Activated naive CD4-positive, alpha-beta T cell (primary cell): ENCODE results near the gene DIPK1B.
"Not testable (repeated sequence)": the region's sequence is repeated elsewhere in the genome, so short reads cannot be mapped to it uniquely, and the experiment has no call there.

Experiments
- DNase-seq, 4 experiments: peaks; one replicate each; lab custom pipeline; 2025; lab: John Stamatoyannopoulos, UW

The DIPK1B gene

GRCh38 chr9:136698635-136699246 lies 13.6 kb upstream of the DIPK1B start:
- DNase-seq = no peak

DNA sequence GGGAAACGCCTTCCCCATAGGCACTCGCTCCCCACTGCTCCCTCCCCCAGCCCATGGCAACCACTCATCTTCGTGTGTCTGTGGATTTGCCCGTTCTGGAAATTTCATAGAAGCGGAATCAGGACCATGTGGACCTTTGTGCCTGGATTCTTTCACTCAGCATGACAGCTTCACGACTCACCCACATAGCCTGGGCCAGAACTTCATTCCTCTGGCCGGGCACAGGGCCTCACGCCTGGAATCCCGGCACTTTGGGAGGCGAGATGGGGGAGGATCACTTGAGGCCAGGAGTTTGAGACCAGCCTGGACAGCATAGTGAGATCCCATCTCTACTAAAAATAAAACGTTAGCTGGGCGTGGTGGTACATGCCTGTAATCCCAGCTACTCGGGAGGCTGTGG lies 12.1 kb upstream of the DIPK1B start:
- DNase-seq = no peak

GRCh38 chr9:136700959-136701667 lies 11.3 kb upstream of the DIPK1B start:
- DNase-seq = peak; percentile 22 to 34 (median 28)

DNA sequence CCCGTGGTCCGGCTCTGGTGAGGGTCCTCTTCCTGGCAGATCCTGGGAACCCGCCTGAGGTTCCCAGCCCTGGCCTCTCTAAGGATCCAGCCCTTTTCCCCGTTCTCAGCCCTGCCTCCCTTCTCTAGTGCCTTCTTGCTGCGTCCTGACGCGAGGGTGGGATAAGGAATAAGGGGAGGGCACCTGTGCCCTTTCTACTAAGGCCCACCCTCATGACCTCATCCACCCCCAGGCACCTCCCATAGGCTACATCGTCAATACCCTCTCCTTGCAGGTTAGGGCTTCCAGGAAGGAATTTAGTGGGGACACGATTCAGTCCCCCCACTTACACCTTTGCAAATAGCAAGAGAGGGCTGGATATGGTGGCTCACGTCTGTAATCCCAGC lies 10.7 kb upstream of the DIPK1B start:
- no peak for DNase-seq

- no peak for DNase-seq
Observed at GRCh38 chr9:136703276-136703860, 9.0 kb upstream of the DIPK1B start.

- DNase-seq = not testable (repeated sequence)
Observed at GRCh38 chr9:136704741-136705140, 7.6 kb upstream of the DIPK1B start.

DNA sequence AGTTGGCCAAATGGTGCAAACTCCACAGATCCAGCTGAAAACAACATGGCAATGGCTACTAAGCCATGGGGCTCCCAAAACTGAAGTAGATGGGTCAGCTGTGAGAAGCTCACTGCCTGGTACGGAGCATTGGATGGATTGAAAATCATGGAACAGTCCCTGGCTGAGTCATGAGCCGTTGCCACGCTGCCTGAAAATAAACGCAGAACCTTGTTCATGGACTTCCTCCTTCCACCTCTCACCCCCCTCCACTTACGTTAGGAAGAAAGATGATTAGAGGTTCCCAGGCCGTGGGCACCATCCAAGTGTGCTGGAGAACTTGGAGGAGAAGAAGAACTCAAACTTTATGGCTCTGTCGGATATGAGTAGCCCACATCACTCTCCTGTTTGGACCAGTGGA lies 6.8 kb upstream of the DIPK1B start:
- no peak for DNase-seq

GRCh38 chr9:136707011-136707410 lies 5.4 kb upstream of the DIPK1B start:
- no peak for DNase-seq

- DNase-seq = no peak
Observed at GRCh38 chr9:136707849-136708517, 4.4 kb upstream of the DIPK1B start.

DNA sequence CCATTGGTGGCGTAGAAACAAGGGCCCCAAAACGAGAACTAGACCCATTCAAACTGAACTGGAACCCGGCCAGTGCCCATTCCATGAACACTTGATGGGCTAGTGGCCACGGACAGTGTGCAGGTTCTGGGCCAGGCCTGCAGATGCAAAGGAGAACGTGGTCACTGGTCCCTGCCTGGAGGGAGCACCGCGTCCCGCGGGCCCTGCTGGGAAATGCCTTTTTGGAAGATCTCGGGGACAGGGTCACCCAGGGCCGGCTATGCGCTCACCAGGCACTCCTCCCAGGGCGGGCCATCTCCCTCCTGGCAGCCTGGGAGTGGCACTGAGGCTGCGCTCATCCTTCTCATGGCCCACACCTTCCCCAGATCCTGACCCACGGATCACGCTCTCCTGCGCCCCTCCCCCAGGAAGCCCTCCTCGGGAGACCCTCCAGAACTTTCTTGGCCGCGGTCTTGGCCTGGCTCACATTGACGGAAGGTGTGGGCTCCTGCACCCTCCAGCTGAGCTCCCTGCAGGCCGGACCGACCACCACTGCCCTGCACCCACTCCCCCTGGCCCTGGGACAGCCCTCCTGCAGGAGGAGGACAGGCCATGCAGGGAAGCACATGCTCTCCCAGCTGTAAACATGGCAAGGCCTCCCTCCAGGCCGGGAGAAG lies 2.8 kb upstream of the DIPK1B start:
- DNase-seq = no peak

DNA sequence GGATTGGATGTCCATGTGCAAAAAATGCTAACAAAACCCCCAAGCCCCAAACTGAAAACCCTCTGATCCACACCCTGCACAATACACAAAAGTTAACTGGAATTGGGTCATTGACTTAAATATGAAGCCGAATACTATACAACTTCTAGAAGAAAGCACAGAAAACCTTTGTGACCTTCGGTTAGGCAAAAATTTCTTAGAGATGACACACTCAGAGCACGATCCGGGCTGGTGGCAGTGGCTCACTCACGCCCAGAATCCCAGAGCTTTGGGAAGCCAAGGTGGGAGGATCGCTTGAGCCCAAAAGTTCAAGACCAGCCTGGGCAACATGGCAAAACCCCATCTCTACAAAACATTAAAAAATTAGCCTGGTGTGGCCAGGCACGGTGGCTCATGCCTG lies 1.8 kb upstream of the DIPK1B start:
- DNase-seq = no peak

GRCh38 chr9:136711219-136711648 lies 1.1 kb upstream of the DIPK1B start:
- not testable (repeated sequence) for DNase-seq

DNA sequence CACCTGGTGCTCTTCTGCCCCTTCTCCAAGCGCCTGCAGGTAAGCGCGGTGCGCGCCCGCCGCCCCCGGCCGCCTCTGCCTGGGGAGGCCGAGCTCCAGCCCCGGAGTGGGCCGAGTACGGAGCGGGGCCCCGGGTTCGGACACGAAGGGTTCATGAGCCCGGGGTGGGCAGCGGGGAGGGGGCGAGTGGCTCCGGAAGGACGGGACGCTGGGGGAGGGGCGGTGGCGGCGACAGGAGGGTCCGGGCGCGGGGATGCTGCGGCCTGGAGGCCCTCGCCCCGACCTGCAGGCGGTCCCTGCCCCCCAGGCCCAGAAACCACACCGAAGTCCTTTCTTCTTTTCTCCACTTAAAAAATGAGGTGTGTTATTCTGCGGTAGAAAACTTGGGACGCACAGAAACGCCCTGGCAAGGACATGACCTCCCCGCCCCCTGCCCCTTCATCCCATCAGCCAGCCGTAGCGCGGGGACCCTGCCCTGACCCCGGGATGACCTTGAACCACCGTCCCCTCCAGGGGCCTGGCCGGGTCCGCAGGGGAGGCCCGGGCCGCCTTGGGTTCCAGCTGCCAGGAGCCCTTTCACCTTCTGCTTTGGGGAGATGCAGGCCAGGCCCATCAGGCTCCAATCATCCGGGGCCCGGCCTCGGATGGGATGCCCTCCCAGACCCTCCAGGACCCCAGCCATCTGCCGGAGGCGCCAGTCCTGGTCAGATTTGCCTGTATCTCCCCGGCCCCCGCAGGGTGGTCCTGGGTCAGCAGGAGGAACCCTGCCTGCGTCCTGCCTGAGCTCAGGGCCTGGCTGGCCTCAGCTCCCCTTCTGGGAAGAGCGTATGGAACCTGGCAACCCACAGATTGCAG lies 545 bp downstream of the DIPK1B start:
- no peak for DNase-seq

GRCh38 chr9:136713550-136713949 lies 1.2 kb downstream of the DIPK1B start:
- DNase-seq = no peak

DNA sequence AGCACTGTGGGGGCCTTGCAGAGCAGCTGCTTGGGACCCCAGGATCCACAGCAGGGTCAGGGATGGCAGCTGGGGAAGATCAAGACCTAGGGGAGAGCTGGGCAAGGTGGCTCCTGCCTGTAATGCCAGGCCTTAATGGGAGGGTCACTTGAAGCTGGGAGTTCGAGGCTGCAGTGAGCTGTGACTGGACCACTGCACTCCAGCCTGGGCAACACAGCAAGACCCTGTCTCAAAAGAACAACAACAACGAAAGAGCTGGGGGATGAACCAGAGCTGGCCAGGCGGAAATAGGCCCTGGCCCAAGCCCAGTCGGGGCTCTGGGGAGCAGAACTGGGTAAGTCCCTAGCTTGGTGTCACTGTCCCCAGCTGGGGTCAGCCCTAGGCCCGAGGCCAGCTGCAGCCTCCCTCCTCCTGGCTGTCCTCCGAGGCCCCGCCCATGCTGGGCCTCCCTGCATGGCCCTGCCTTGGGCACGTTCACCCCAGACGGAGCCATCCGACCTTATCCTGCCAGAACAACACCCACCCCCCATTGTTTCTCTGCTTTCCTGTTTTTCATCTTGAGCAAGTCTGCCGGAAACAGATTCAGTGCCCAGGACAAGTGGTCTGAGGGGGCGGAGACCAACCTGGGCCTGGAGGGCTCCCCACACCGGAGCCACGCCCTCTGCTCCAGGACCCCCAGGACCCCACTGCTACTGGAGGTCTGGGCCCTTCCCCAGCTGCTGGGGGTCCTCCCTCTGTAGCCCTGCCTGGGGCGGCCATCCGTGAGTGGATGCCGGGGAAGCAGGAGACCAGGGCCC lies 1.9 kb downstream of the DIPK1B start:
- DNase-seq = no peak

DNA sequence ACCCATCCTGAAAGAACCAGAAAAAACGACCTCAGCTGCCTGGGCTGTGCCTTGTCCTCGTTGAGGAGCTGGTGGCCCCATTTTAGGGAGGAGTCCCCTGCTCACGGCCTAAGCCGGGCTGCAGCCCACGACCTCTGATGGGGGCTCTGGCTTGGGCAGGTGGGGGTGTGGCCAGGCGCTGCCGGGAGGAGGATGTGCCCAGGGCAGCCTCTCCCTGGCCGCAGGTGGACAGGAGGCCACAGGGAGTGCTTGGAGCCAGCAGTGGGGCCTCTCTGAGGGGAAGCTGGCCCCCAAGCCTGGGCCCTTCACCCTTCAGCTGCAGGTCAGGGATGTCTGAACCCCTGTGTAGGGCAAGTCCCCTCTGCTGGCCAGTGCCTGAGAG lies 2.5 kb downstream of the DIPK1B start:
- DNase-seq = no peak

DNA sequence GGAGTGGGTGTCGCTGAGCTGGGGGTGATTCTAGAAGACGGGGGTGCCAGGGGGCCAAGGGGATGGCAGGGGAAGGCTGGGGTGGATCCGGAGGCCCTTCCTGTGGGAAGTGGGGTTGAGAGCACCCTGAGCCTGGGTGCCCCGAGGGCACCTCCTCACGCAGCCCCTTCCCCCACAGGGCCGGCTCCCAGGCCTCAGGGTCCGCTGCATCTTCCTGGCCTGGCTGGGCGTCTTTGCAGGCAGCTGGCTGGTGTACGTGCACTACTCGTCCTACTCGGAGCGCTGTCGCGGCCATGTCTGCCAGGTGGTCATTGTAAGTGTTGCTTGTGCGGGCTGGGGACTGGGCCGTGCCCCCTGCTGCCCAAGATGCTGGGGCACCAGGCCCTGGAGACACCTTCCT lies 5.0 kb downstream of the DIPK1B start:
- DNase-seq = no peak

DNA sequence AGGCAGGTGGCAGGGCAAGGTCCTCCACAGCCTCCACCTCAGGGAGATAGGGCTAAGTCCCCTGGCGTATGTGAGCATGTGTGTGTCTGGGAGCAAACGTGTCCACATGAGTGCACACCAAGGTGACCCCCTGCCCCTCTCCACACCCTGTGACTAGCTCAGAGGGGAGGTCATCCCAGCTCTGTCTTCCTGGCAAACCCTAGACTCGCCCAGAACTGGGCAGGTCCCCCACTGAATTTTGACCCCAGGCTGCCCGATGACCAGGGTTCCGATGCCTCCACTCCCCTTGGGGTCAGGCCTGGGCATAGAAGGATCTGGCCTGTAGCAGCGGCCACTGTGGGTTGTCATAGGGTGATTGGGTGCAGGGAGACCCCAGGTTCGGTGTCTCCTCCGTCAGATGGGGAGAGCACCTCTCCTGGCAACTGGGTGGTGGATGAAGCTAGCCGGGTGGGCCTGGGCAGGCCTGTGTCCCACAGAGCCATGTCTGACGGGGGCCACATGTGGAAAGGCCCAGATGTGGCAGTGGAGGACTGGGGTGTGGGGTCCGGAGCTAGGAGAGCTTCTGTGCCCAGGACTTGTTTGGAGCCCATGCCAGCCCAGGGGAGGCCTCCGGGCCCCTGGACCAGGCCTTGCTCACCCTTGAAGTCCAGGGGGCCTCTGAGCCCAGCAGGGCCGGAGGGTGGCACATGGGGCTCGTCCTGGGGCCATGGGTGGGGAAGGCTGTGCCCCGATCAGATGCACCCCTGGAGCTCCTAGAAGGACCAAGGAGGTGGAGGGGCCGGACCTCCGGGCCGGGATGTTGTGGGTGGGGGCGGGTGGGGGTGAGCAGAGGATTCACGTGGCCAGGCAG lies 6.2 kb downstream of the DIPK1B start:
- DNase-seq = no peak

- no peak for DNase-seq
Observed at GRCh38 chr9:136719195-136719880, 7.0 kb downstream of the DIPK1B start.
